ENCODE results near the gene RERE. TPM values are rescaled to one million over a fixed set of nuclear protein-coding genes. Genes with fewer than 3 reads are reported as not detected.

Gene RERE
- total RNA-seq, 1 experiment from 2014 or later: 161 TPM

DNA sequence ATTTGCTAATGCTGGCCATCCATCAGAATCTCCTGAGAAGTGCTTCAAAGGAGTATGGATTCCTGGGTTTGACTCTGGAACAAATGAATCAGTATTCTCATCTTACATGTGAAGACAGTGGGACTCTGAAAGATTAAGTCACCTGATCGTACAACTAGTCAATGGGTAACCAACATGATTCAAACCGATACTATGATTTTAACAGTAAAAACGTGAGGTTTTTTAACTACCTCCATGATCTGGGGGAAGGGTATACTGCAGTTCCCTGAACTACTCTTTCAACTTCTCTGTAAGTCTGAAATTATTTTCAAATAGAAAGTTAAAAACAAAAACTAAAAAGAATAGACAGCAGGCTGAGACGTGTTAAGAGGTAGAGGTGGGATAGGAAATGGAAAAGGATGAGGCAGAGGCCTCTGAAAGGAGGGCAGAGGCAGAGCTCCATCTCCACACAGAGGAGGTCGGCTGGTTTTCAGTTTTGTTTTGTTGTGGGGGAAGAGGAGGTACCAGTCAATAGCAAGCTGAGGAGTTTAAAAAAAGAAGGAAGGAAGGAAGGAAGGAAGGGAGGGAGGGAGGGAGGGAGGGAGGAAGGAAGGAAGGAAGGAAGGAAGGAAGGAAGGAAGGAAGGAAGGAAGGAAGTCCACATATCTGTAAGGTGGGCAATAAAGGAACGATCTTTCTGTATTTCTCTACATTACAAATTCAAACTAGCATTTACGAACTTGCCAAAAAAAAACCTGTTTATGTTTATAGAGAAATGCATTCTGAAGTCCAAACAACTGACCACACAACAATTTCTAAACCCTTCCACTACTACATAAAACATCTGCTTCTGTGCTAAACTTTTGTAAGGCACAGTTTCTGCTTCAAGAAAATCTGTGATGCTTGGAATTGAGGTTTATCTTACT, 213.1 kb downstream of the RERE start (continued):
- TF ChIP-seq, protein P1, sequence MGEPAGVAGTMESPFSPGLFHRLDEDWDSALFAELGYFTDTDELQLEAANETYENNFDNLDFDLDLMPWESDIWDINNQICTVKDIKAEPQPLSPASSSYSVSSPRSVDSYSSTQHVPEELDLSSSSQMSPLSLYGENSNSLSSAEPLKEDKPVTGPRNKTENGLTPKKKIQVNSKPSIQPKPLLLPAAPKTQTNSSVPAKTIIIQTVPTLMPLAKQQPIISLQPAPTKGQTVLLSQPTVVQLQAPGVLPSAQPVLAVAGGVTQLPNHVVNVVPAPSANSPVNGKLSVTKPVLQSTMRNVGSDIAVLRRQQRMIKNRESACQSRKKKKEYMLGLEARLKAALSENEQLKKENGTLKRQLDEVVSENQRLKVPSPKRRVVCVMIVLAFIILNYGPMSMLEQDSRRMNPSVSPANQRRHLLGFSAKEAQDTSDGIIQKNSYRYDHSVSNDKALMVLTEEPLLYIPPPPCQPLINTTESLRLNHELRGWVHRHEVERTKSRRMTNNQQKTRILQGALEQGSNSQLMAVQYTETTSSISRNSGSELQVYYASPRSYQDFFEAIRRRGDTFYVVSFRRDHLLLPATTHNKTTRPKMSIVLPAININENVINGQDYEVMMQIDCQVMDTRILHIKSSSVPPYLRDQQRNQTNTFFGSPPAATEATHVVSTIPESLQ (CRISPR knock-in tag; IDR thresholded peaks at IDR 0.05): no peak
- TF ChIP-seq NFATC4 (CRISPR knock-in tag; IDR thresholded peaks at IDR 0.05): no peak
- TF ChIP-seq ZNF121 (CRISPR knock-in tag; IDR thresholded peaks at IDR 0.05): no peak
- TF ChIP-seq RELA (CRISPR knock-in tag; IDR thresholded peaks at IDR 0.05; ENCODE audit: borderline replicate concordance): no peak
- no peak for TF ChIP-seq CREB1 (CRISPR knock-in tag; IDR thresholded peaks at IDR 0.05)

DNA sequence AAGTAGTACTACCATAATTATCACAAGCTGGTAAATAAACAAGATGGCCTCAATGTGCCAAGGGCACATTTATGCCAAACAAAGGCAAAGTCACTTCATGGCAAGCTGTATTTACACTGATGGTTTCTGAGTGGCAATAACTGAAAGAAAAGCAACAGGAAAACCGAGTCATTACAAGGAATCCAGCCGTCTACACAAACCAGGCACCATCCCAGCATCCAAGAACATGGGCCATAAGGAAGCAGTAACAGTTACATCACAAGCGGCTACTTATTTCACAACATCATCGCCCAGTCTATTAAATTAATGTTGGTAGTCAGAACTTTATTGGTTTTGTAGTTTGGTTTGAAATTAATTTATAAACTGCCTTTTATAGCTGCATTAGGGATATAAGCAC, 214.2 kb downstream of the RERE start:
- CTCF ChIA-PET: no interaction called here
- Mint-ChIP-seq H3K27ac (peak overlapping the region; percentile 73; the same call in 1 of the 2 replicates), H3K27me3 (ENCODE audit: low read depth) (no peaks in the 10 kb centered on the region), H3K9me3 (peaks cover 5% of the 10 kb centered on the region), H3K4me3 (no peak overlapping the region), H3K36me3 (peaks cover 10% of the 10 kb centered on the region), H3K4me1 (peaks cover 51% of the 10 kb centered on the region)
- DNase-seq (ENCODE audit: low spot score): no peak
- POLR2A ChIA-PET: no interaction called here
- TF ChIP-seq ATF1 (CRISPR knock-in tag; IDR thresholded peaks at IDR 0.05): no peak
- no peak for TF ChIP-seq NR2C2 (CRISPR knock-in tag; IDR thresholded peaks at IDR 0.05)
- TF ChIP-seq, protein P2, sequence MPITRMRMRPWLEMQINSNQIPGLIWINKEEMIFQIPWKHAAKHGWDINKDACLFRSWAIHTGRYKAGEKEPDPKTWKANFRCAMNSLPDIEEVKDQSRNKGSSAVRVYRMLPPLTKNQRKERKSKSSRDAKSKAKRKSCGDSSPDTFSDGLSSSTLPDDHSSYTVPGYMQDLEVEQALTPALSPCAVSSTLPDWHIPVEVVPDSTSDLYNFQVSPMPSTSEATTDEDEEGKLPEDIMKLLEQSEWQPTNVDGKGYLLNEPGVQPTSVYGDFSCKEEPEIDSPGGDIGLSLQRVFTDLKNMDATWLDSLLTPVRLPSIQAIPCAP (CRISPR knock-in tag; IDR thresholded peaks at IDR 0.05): no peak
- TF ChIP-seq, protein P3, sequence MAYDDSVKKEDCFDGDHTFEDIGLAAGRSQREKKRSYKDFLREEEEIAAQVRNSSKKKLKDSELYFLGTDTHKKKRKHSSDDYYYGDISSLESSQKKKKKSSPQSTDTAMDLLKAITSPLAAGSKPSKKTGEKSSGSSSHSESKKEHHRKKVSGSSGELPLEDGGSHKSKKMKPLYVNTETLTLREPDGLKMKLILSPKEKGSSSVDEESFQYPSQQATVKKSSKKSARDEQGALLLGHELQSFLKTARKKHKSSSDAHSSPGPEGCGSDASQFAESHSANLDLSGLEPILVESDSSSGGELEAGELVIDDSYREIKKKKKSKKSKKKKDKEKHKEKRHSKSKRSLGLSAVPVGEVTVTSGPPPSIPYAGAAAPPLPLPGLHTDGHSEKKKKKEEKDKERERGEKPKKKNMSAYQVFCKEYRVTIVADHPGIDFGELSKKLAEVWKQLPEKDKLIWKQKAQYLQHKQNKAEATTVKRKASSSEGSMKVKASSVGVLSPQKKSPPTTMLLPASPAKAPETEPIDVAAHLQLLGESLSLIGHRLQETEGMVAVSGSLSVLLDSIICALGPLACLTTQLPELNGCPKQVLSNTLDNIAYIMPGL (CRISPR knock-in tag; IDR thresholded peaks at IDR 0.05): no peak
- TF ChIP-seq TEAD4 (CRISPR knock-in tag; IDR thresholded peaks at IDR 0.05): no peak
- TF ChIP-seq ZNF232 (CRISPR knock-in tag; IDR thresholded peaks at IDR 0.05): no peak
- TF ChIP-seq, protein P4, sequence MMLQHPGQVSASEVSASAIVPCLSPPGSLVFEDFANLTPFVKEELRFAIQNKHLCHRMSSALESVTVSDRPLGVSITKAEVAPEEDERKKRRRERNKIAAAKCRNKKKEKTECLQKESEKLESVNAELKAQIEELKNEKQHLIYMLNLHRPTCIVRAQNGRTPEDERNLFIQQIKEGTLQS (CRISPR knock-in tag; conservative IDR thresholded peaks at IDR 0.05): no peak
- no peak for TF ChIP-seq GABPB1 (CRISPR knock-in tag; IDR thresholded peaks at IDR 0.05)
- TF ChIP-seq, protein P5, sequence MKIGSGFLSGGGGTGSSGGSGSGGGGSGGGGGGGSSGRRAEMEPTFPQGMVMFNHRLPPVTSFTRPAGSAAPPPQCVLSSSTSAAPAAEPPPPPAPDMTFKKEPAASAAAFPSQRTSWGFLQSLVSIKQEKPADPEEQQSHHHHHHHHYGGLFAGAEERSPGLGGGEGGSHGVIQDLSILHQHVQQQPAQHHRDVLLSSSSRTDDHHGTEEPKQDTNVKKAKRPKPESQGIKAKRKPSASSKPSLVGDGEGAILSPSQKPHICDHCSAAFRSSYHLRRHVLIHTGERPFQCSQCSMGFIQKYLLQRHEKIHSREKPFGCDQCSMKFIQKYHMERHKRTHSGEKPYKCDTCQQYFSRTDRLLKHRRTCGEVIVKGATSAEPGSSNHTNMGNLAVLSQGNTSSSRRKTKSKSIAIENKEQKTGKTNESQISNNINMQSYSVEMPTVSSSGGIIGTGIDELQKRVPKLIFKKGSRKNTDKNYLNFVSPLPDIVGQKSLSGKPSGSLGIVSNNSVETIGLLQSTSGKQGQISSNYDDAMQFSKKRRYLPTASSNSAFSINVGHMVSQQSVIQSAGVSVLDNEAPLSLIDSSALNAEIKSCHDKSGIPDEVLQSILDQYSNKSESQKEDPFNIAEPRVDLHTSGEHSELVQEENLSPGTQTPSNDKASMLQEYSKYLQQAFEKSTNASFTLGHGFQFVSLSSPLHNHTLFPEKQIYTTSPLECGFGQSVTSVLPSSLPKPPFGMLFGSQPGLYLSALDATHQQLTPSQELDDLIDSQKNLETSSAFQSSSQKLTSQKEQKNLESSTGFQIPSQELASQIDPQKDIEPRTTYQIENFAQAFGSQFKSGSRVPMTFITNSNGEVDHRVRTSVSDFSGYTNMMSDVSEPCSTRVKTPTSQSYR (CRISPR knock-in tag; IDR thresholded peaks at IDR 0.05): no peak
- TF ChIP-seq, protein P6, sequence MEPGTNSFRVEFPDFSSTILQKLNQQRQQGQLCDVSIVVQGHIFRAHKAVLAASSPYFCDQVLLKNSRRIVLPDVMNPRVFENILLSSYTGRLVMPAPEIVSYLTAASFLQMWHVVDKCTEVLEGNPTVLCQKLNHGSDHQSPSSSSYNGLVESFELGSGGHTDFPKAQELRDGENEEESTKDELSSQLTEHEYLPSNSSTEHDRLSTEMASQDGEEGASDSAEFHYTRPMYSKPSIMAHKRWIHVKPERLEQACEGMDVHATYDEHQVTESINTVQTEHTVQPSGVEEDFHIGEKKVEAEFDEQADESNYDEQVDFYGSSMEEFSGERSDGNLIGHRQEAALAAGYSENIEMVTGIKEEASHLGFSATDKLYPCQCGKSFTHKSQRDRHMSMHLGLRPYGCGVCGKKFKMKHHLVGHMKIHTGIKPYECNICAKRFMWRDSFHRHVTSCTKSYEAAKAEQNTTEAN (CRISPR knock-in tag; IDR thresholded peaks at IDR 0.05): no peak
- no peak for TF ChIP-seq ETV6 (CRISPR knock-in tag; IDR thresholded peaks at IDR 0.05)
- no peak for ATAC-seq

All from WTC11 (cell line).